IPS-18c (cell line): ENCODE results near the gene ITPRIPL2.

ENCODE experiments used
- H3K4me3 ChIP-seq: 2 replicates; pipeline ENCODE4 v1.7.0; 2013; ENCODE audit warnings: low read depth, mild to moderate bottlenecking, low read length, moderate library complexity; ENCODE audit not compliant: insufficient read depth
- H3K9me3 ChIP-seq: one replicate; pipeline ENCODE4 v1.6.1; 2013; ENCODE audit warnings: mild to moderate bottlenecking, low read length, moderate library complexity; ENCODE audit not compliant: control insufficient read depth, insufficient read depth

Gene ITPRIPL2

DNA sequence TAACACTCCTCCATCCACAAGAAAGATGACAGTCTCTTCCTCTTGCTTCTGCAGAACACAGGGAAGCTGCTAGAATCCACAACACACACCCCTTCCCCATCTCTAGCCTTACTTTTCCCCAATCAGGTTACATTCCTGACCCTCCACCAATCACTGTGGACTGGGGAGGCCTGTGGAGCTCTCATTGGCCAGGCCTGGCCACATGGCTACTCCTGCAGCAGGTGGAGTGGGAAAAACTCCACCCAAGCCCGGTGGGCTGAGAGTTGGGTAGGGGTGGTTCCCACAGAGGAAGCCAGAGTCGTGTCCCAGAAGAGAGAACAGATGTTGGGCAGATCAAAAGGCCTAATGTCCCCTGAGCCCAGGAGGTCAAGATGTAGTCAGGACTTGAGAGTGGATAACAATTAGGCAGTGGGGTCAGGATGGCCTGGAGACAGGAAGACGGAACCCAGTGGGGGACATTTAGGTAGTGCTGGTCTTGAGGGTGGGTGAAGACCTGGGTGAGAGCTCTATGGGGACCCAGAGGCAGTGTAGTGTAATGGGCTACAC lies 24.3 kb upstream of the ITPRIPL2 start:
- H3K4me3 ChIP-seq, result no peak overlapping the region
- peaks cover 2% of the 10 kb centered on the region for H3K9me3 ChIP-seq

DNA sequence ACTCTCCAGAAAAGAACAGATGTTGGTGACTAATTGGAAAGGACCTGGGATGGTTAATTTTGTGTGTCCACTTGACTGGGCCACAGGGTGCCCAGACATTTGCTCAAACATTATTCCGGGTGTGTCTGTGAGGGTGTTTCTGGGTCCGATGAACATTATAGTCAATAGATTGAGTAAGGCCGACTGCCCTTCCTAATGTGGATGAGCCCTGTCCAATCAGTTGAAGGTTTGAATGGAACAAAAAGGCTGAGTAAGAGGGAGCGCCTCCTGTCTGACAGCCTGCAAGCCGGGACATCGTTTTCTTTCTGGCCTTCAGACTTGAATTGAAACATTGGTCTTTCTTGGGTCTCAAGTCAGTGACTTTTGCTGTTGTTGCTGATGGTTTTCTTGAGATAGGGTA lies 22.8 kb upstream of the ITPRIPL2 start:
- peaks cover 2% of the 10 kb centered on the region for H3K9me3 ChIP-seq
- no peak overlapping the region for H3K4me3 ChIP-seq

DNA sequence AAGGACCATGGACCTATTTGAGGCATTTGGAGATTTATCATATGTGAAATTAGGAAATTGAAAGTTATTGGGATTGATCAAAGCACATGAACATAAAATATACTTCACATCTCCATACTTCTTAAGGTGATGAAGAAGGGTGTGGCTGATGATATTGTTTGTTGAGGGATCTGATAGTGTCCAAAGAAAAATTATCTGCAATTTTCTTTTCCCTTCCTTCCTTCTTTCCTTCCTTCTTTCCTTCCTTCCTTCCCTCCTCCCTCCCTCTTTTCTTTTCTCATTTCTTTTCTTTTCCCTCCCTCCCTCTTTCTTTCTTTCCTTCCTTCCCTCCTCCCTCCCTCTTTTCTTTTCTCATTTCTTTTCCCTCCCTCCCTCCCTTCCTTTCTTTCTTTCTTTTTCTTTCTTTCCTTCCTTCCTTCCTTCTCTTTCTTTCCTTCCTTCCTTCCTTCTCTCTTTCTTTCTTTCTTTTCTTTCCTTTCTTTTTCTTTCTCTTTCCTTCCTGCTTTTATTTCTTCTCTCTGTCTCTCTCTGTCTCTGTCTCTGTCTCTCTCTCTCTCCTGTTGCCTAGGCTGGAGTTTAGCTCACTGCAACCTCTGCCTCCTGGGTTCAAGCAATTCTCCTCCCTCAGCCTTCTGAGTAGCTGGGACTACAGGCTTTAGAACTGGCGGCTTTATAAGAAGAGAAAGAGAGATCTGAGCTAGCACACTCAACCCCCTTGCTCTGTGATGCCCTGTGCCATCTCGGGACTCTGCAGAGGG lies 20.9 kb upstream of the ITPRIPL2 start:
- H3K9me3 ChIP-seq, result peaks cover 4% of the 10 kb centered on the region
- H3K4me3 ChIP-seq, result no peak overlapping the region

DNA sequence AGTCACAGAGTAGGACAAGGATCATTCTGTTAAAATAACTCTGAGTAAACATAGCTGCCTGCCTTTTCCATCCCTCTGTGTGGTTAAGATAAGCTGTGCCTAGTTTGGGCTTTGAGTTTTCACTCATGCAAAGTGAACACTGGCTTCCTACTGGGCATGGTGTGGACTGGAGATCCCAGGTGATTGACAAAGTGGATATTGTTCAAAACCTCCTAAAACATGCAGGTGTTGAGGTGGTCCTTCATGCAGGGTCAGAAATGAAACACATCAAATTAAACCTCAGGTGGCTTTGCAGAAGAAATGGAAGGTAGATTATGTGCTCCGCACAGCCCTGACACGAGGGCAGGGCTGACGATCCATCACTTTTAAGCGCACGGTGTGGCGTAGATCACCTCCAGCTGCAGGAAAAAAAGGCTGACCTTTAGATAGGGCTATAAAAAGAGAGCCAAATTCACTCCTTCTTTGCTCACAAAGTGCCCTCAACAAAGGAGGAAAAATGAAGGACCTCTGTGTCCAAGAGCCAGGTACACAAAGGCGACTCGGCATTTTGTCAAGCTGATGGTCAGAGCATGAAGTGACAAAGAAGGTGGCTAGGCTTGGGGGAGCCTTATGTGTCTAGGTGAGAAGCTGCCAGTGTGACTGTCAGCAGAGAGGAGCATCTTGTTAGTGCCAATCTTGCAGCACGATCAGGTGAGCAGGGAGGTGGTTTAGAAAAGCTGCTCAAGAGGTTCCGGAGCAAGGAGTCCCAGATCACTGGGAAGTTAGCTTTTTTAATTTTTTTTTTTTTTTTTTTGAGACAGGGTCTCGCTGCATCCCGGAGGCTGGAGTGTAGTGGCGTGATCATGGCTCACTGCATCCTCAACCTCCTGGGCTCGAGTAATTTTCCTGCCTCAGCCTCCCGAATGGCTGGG lies 19.9 kb upstream of the ITPRIPL2 start:
- Histone ChIP-seq H3K9me3 (peaks cover 4% of the 10 kb centered on the region), H3K4me3 (no peak overlapping the region)

DNA sequence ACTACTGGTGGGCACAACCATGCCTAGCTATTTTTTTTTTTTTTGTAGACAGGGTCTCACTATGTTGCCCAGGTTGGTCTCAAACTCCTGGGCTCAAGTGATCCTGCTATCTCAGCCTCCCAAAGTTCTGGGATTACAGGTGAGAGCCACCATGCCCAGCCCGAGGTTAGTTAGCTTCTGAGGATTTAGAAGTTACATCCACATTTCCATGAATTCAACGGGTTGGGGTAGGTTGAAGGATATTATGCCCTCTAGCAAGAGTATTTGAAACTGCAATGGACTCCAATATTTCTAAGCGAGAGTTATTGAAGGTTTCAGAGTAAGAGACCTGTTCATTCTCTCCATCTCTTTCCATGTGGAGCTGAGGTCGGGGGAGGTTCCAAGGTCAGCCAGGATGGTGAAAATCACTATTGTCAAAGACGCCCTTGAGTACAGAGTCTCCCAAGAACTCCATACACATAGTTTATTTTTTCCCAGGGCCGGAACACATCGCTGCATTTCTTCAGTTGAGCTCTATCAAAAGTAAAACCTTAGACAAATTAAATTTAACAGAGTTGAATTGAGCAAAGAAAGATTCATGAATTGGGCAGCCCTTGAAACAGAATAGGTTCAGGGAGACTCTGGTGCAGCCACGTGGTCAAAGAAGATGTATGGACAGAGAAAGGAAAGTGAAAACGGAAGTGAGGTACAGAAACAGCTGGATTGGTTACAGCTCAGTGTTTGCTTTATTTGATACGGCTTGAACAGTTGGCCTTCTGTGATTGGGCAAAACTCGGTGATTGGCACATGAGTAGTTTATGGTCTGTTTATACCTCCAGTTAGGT lies 19.0 kb upstream of the ITPRIPL2 start:
- H3K4me3 ChIP-seq, result no peak overlapping the region
- peaks cover 4% of the 10 kb centered on the region for H3K9me3 ChIP-seq

DNA sequence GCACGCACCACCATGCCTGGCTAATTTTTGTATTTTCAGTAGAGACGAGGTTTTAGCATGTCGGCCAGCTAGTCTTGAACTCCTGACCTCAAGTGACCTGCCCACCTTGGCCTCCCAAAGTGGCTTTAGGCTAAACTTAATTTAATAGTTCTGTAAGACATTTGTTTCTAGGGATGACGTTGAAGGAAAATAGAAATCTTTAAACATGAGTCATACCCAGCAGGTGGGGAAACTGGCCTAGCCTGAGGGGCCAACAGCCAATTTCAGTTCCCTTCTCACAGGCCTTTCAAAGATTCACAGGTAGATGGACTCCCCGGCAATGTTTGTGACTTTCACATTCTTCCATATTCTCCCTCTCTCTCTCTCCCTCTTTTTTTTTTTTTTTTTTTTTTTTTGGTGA lies 18.1 kb upstream of the ITPRIPL2 start:
- Histone ChIP-seq H3K9me3 (peaks cover 4% of the 10 kb centered on the region), H3K4me3 (no peak overlapping the region)

DNA sequence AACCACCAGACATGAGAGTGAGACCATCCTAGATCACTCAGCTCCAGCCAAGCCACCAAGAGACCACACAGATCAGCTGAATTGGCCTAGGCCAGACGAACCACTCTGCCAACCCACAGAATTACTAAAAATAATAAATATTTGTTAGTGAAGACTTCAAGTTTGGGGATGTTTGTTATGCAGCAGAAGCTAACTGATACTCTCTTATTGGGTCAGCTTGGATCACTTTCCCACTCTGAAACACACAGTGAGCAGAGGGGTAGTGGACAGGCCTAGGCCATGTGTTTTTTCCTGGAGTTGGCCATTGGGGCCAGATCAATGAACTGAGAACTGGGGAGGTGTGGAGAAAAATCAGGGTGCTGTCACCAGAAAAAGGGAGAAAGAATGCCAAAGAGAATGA lies 15.6 kb upstream of the ITPRIPL2 start:
- Histone ChIP-seq H3K9me3 (peaks cover 4% of the 10 kb centered on the region), H3K4me3 (no peak overlapping the region)

DNA sequence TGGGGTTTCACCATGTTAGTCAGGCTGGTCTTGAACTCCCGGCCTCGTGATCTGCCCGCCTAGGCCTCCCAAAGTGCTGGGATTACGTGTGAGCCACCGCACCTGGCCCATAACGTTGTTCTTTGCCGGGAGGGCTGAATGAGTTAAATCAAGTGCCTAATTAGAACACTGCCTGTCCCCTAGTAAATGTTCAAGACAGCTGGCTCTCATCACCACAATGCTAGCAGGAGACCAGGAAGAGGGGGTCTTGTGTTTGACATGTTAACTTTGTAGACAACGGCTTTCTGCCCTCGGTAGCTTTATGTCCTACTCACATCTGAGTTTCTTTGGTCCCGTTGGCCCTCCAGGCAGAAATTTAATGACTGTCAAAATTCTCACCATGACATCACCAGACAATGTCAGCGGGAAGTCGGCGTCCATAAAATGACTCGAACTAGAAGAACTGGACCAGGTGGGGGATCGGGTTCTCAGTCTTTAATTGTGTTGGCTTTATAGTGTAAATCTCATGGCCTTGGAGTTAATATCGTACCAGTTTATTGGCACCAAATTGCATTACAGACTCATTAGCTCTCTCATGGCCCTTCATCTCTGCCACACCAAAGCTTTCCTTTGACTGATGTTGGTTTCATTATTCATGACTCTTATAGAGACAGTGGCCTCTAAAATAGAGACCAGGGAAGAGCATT lies 11.4 kb upstream of the ITPRIPL2 start:
- H3K4me3 ChIP-seq, result no peak overlapping the region
- H3K9me3 ChIP-seq, result no peaks in the 10 kb centered on the region

DNA sequence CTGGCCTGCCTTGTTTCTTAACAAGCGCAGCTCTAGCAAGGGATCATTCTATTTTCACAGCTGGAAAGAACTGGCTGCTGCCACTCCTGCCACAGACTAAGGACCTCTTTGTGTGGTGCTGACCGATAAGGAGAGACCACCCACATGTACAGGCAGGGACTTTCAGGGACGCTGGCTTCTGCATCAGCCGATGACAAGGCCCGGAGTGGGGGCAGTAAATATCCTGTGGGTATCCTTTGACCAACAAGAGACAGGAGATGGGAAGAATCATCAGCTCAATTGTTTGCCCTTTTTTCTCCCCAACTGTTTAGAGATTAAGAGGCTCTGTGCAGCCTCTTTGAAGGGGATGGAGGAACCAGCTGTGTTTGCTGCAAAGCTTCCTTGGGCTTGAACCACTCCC lies 9.2 kb upstream of the ITPRIPL2 start:
- H3K9me3 ChIP-seq, result no peaks in the 10 kb centered on the region
- no peak overlapping the region for H3K4me3 ChIP-seq

DNA sequence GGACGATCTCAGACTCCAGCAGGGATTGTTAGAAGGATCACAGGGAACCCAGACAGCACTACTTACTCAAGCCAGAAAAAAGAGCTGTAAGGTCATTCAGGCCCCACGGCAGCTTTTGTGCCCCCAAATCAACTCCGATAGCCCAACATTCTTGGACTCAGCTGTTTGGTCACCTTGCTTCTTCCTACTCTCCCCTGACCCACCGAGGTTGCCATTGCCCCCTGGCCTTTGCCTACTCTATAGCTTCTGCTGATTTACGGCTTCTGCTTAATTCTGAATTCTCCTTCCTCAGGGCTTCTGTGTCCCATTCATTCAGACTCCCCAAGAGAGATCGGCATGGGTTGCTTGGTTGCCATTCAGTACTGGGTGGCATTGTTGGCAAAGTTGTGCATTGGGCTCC lies 8.6 kb upstream of the ITPRIPL2 start:
- Histone ChIP-seq H3K9me3 (no peaks in the 10 kb centered on the region), H3K4me3 (no peak overlapping the region)

DNA sequence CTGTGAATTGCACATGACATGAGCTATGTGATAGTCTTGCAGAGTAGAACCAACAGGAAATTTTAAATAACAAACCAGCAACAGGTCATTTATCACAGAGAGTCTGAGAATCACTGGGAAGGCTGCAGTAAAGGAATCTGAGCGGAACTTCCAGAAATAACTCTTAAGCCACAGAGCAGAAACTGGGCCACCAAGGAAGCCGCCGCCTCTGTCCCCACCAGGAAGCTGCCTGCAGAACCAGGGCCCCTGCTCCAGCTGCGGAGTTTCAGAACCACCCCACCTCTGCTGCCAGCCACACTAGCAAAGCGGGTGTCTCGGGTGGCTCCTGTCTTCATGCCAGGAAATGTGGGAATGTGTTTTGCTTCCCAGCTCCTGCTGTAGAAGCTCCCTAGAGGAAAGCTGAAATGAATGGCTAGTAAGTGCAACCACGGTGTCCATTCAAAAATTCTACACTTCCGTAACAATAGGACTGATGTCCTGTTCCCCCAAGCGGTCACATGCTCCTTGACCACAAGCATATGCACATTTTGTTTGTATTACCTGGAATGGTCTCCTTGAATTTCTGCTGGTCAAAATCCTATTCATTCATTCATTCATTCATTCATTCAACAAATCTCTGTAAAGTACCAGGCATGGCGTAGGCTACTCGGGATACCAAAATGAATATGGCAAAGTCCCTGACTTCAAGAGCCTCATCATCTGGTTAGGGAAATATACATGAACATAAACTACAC lies 7.7 kb upstream of the ITPRIPL2 start:
- Histone ChIP-seq H3K9me3 (no peaks in the 10 kb centered on the region), H3K4me3 (no peak overlapping the region)

DNA sequence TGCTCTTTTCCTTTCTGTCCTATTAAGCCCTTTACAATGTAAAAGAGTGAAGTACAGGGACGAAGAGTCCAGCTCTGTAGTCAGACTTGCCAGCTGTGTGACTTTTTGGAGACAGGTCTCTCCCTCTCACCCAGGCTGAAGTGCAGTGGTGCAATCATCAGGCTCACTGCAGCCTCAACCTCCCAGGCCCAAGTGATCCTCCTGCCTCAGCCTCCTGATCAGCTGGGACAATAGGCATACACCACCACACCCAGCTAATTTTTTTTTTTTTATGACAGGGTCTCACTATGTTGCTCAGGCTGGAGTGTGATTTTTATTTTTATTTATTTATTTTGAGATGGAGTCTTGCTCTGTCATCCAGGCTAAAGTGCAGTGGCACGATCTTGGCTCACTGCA lies 7.1 kb upstream of the ITPRIPL2 start:
- no peaks in the 10 kb centered on the region for H3K9me3 ChIP-seq

DNA sequence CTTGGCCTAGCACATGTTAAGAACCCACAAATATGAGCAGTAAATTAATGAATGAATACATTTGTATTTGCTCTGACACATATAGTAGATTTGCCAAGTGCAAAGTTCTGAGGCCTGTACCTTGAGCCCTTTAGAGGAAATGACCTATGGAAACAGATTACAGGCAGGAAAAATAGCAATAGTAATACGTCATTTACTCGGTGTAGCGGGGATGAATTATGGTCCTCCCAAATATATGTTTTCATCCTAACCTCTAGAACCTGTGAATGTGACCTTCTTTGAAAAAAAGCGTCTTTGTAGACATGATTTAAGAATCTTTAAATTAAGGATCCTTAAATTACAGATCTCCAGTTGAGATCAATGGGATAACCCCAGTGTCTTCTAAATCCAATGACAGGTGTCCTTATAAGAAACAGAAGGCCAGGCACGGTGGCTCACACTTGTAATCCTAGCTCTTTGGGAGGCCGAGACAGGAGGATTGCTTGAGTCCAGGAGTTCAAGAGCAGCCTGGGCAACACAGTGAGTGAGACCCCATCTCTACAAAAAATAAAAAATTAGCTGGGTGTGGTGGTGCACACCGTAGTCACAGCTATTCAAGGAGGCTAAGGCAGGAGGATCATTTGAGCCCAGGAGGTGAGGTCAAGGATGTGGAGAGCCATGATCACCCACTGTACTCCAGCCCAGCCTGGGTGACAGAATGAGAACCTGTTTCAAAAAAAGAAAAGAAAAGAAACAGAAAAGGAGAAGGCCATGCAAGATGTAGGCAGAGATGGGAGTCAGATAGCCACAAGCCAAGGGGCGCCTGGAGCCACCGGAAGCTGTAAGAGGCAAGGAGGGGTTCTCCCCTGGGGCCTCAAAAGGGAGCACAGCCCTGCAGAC lies 5.1 kb upstream of the ITPRIPL2 start:
- Histone ChIP-seq H3K4me3 (no peak overlapping the region), H3K9me3 (no peaks in the 10 kb centered on the region)

More for the DNA sequence above, 7.1 kb upstream of the ITPRIPL2 start:
- H3K4me3 ChIP-seq, result no peak overlapping the region

DNA sequence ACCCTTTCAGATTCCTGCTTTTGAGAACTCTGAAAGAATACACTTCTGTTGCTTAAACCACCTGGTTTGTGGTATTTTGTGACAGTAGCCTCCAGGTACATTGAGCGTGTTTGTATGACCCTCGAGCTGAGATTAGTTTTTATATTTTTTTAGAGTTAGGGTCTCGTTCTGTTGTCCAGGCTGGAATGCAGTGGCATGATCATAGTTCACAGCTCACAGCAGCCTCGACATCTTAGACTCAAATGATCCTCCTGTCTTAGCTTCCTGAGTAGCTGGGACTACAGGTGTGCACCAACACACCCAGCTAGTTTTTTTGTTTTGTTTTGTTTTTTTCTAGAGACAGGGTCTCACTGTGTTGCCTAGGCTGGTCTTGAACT lies 4.5 kb upstream of the ITPRIPL2 start:
- Histone ChIP-seq H3K9me3 (no peaks in the 10 kb centered on the region), H3K4me3 (no peak overlapping the region)

DNA sequence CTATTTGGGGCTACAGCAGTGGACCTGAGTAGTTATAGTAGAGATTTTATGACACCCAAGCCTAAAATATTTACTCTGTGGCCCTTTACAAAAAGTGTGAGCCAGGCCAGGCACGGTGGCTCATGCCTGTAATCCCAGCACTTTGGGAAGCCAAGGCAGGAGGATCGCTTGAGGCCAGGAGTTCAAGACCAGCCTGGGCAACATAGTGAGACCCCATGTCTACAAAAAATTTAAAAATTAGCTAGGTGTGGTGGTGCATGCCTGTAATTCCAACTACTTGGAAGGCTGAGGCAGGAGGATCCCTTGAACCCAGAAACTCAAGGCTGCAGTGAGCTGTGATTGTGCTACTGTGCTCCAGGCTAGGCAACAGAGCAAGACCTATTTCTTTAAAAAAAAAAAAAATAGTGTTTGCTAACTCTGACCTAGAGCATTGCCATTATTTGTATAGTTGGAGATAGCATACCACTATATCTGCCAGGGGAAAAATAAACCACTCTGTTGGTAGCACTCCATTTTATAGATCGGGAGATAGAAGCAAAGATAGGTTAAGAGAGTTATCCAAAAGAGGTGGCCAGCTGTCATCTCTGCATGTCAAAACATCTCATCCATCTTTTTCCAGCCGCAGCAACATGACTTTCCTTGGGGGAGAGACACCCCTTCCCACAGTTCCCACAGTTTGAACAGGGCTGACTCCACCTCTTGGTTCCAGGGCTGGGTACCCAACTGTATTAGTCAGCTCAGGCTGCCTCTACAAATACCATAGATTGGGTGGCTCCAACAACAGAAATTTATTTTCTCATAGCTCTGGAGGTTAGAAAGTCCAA lies 3.0 kb upstream of the ITPRIPL2 start:
- Histone ChIP-seq H3K4me3 (no peak overlapping the region), H3K9me3 (peaks cover 2% of the 10 kb centered on the region)
